K562 (cell line): ENCODE measurements around the gene ATP13A5. TPM values are rescaled to one million over a fixed set of nuclear protein-coding genes. Genes with fewer than 3 reads are reported as not detected.

Experiments
- ATAC-seq: fragments of 200-7000 bp; cut with Tn5 transposase; 3 replicates; pipeline ENCODE4 v1.9.1; 2020; ENCODE audit warnings: moderate library complexity
- BruUV-seq: library from RNA; stranded (reverse); fragments of 400-500 nt; replicated peaks from 2 replicates; lab custom pipeline; 2021; lab: Mats Ljungman, UMichigan
- CTCF ChIA-PET: fragments of 300-600 bp; formaldehyde crosslinking; extraction: SDS; loops from one replicate; lab custom pipeline; 2021; ENCODE audit warnings: low intra/inter-chr PET ratio; lab: Yijun Ruan, JAX
- POLR2A ChIA-PET: fragments of 300-600, 350-650 bp; sonication (Branson Sonifier 250); formaldehyde crosslinking; extraction: SDS; loops from one replicate; lab custom pipeline; 2021; ENCODE audit warnings: antibody characterized with exemption, inconsistent platforms; lab: Yijun Ruan, JAX
- DNase-seq, 4 experiments: peaks; one replicate each; pipeline versions ENCODE4 v3.0.0 to v3.0.0-alpha.2; 2011 to 2018; ENCODE audit warnings: low spot score in 3 of 4, mixed read lengths in 3 of 4; ENCODE audit errors: extremely low read depth in 1 of 4
- FAIRE-seq: peaks from 2 replicates; lab custom pipeline; 2011; peaks lifted over from hg19 to GRCh38; lab: Jason Lieb, UNC
- H2AFZ ChIP-seq: 2 replicates; pipeline ENCODE4 v1.6.0; 2011; ENCODE audit warnings: low read depth, low read length, control low read depth, inconsistent platforms
- H3K27ac ChIP-seq: fragments of 200-600 bp; 3 replicates; pipeline ENCODE4 v1.8.0; 2011; ENCODE audit warnings: low read depth, mild to moderate bottlenecking, control low read depth, inconsistent platforms, low read length, moderate library complexity, mixed read lengths; ENCODE audit errors: extremely low read depth
- H3K27me3 ChIP-seq, 2 experiments: fragments of 300-600 bp in 1 of 2; 2 replicates in 1 of 2; 3 replicates in 1 of 2; pipeline versions ENCODE4 v1.6.0 to v1.8.0; 2011; ENCODE audit warnings: inconsistent platforms in 2 of 2, low read length in 2 of 2, mild to moderate bottlenecking in 1 of 2, mixed read lengths in 1 of 2, moderate library complexity in 1 of 2; ENCODE audit not compliant: control insufficient read depth in 2 of 2, insufficient read depth in 2 of 2
- H3K36me3 ChIP-seq: fragments of 300-600 bp; 3 replicates; pipeline ENCODE4 v1.8.0; 2011; ENCODE audit warnings: mild to moderate bottlenecking, low read length, inconsistent platforms; ENCODE audit not compliant: control insufficient read depth, insufficient read depth
- H3K4me1 ChIP-seq, 2 experiments: fragments of 200-600 bp in 1 of 2; replicated peaks in 1 of 2; 2 replicates in 1 of 2; 3 replicates in 1 of 2; pipeline versions ENCODE4 v1.5.1 to v1.8.0; 2011; ENCODE audit warnings: inconsistent platforms in 2 of 2, low read length in 2 of 2, mild to moderate bottlenecking in 1 of 2, mixed read lengths in 1 of 2, moderate library complexity in 1 of 2; ENCODE audit not compliant: control insufficient read depth in 2 of 2, insufficient read depth in 2 of 2
- H3K4me2 ChIP-seq: 2 replicates; pipeline ENCODE4 v1.6.1; 2011; ENCODE audit warnings: low read length, control low read depth, inconsistent platforms, mixed read lengths; ENCODE audit not compliant: insufficient read depth
- H3K4me3 ChIP-seq: fragments of 200-600 bp; sonication (generic), shearing (Covaris generic); 2 replicates; pipeline ENCODE4 v1.5.1; 2016; ENCODE audit warnings: control low read depth, inconsistent platforms
- H3K79me2 ChIP-seq: fragments of 200-600 bp; 3 replicates; pipeline ENCODE4 v1.8.0; 2011; ENCODE audit warnings: low read length, inconsistent platforms; ENCODE audit not compliant: control insufficient read depth, insufficient read depth
- H3K9ac ChIP-seq, 2 experiments: 2 replicates each; pipeline versions ENCODE4 v1.6.0 to v1.6.1; 2011; ENCODE audit warnings: low read depth in 2 of 2, low read length in 2 of 2, control low read depth in 1 of 2, inconsistent platforms in 1 of 2, mild to moderate bottlenecking in 1 of 2, mixed read lengths in 1 of 2; ENCODE audit not compliant: insufficient read depth in 1 of 2
- H3K9me1 ChIP-seq: one replicate; pipeline ENCODE4 v1.6.0; 2011; ENCODE audit warnings: inconsistent platforms, mild to moderate bottlenecking, low read length, moderate library complexity; ENCODE audit not compliant: control insufficient read depth, insufficient read depth
- H3K9me3 ChIP-seq: replicated peaks from 2 replicates; pipeline ENCODE4 v1.5.1; 2011; ENCODE audit warnings: low read depth, low read length, inconsistent platforms; ENCODE audit not compliant: control insufficient read depth, insufficient read depth
- H4K20me1 ChIP-seq: replicated peaks from 2 replicates; pipeline ENCODE4 v1.6.1; 2011; ENCODE audit warnings: low read length, inconsistent platforms, mixed read lengths; ENCODE audit not compliant: control insufficient read depth, insufficient read depth
- DPF2 ChIP-seq: fragments of 450-650 bp; IDR thresholded peaks from 2 replicates; pipeline ENCODE4 v1.6.1; 2016
- ELF1 ChIP-seq: fragments of 200-800 bp; sonication (Bioruptor generic); IDR thresholded peaks from 2 replicates; pipeline ENCODE4 v1.6.1; 2016; ENCODE audit warnings: missing genetic modification characterization, missing compliant biosample characterization
- HES1 ChIP-seq: fragments of 450-650 bp; IDR thresholded peaks from 2 replicates; pipeline ENCODE4 v1.6.1; 2016; ENCODE audit warnings: low read depth, mild to moderate bottlenecking, moderate library complexity
- PHF20 ChIP-seq: fragments of 450-650 bp; IDR thresholded peaks from 2 replicates; pipeline ENCODE4 v1.6.1; 2018; ENCODE audit not compliant: partially characterized antibody
- SMAD3 ChIP-seq: fragments of 450-650 bp; formaldehyde crosslinking; conservative IDR thresholded peaks from 2 replicates; pipeline ENCODE4 v1.4.0; 2020; ENCODE audit warnings: mild to moderate bottlenecking
- TFAM ChIP-seq: fragments of 250-450 bp; sonication (Bioruptor Pico); conservative IDR thresholded peaks from 2 replicates; pipeline ENCODE4 v1.5.0; 2021; ENCODE audit warnings: mild to moderate bottlenecking, moderate library complexity
- TRIM24 ChIP-seq, 2 experiments: fragments of 450-650 bp; IDR thresholded peaks; 2 replicates each; pipeline ENCODE4 v1.6.1; 2016
- WGBS: fragments of 100-300 bp; shearing (Covaris generic); methylation state at CpG from one replicate; pipeline ENCODE4 v1.1.6; 2016; ENCODE audit warnings: low coverage, mixed read lengths; ENCODE audit not compliant: insufficient coverage; ENCODE audit errors: missing lambda C conversion rate; 5-methylcytosine and 5-hydroxymethylcytosine counted together
- in situ Hi-C: fragments of 300-500 bp; cut with MboI; formaldehyde crosslinking; loops from 4 replicates; pipeline ENCODE4 v1.15.0; 2018; ENCODE audit warnings: inconsistent platforms, mixed read lengths
- intact Hi-C: fragments of 100-400 bp; cut with micrococcal nuclease; formaldehyde crosslinking; loops from 2 replicates; pipeline ENCODE4 v1.14.2; 2022
- polyA plus RNA-seq, 8 experiments: library from polyadenylated mRNA; depleted of rRNA in 4 of 8; stranded (reverse) in 5 of 8; unstranded in 3 of 8; fragments of >200 nt; fragmentation: Nextera tagmentation in 2 of 8; fragmentation: Illumina TruSeq in 1 of 8; extraction: Ambion mirVana in 2 of 8; extraction: Trizol in 1 of 8; gene quantifications; 2 replicates each; pipeline versions ENCODE4 v1.2.1 to v1.2.3, GENCODE V29; 2011 to 2014; ENCODE audit warnings: inconsistent platforms in 1 of 8, missing spikeins in 1 of 8
- total RNA-seq, 7 experiments: library from RNA; depleted of rRNA in 6 of 7; stranded (reverse); fragments of >200 nt in 6 of 7; fragmentation: Illumina TruSeq in 2 of 7; extraction: Trizol in 2 of 7; gene quantifications; 2 replicates each; pipeline versions ENCODE4 v1.2.1 to v1.2.3, GENCODE V29; 2011 to 2021; ENCODE audit warnings: low replicate concordance in 1 of 7

Gene ATP13A5
- total and polyA plus RNA-seq, 9 of the 15 experiments (the other 6 are each of a cell fraction or from before 2014, with no cell fraction given): not detected

GRCh38 chr3:193250492-193250891 lies 128.1 kb downstream of the ATP13A5 start:
- Histone ChIP-seq H3K27ac (no peak overlapping the region), H3K79me2 (no peaks in the 10 kb centered on the region), H3K9ac (no peak overlapping the region), H3K4me2 (no peak overlapping the region), H4K20me1 (no peaks in the 10 kb centered on the region), H3K9me1 (no peaks in the 10 kb centered on the region), H3K4me3 (no peak overlapping the region), H3K4me1 (no peaks in the 10 kb centered on the region), H3K9me3 (no peaks in the 10 kb centered on the region), H3K36me3 (no peaks in the 10 kb centered on the region), H2AFZ (no peak overlapping the region), H3K27me3 (no peaks in the 10 kb centered on the region)
- FAIRE-seq (no peak), ATAC-seq (no peak), DNase-seq (no peak)
- BruUV-seq: no TSS peak
- ChIA-PET POLR2A (no interaction called here), CTCF (no interaction called here)
- intact Hi-C loops: no loop called here
- 10% methylated on average over 4 of the region's 4 CpGs for WGBS
- in situ Hi-C loops: no loop called here
- TF ChIP-seq TRIM24 (IDR thresholded peaks at IDR 0.05) (no peak), HES1 (no peak), SMAD3 (no peak), DPF2 (no peak), ELF1 (tag) (no peak), PHF20 (no peak)

- no peak for TF ChIP-seq TFAM (CRISPR knock-in tag)
- no peak overlapping the region for H3K27ac ChIP-seq
- H3K9me3 ChIP-seq: no peaks in the 10 kb centered on the region
- H3K36me3 ChIP-seq: no peaks in the 10 kb centered on the region
- H3K4me1 ChIP-seq: no peaks in the 10 kb centered on the region
- 8% methylated on average over 2 of the region's 2 CpGs for WGBS
- H2AFZ ChIP-seq: no peak overlapping the region
- no peaks in the 10 kb centered on the region for H4K20me1 ChIP-seq
- no peaks in the 10 kb centered on the region for H3K9me1 ChIP-seq
- no peak for ATAC-seq
- no peak overlapping the region for H3K4me2 ChIP-seq
- intact Hi-C loops: no loop called here
- BruUV-seq: no TSS peak
- in situ Hi-C loops: no loop called here
- ChIA-PET POLR2A (no interaction called here), CTCF (no interaction called here)
- H3K9ac ChIP-seq: no peak overlapping the region
- no peak for DNase-seq
- H3K4me3 ChIP-seq: no peak overlapping the region
- FAIRE-seq: no peak
- no peaks in the 10 kb centered on the region for H3K79me2 ChIP-seq
- H3K27me3 ChIP-seq: no peaks in the 10 kb centered on the region
Measured at GRCh38 chr3:193248848-193249468, 129.6 kb downstream of the ATP13A5 start.
